NCI-H2081 (cell line): ENCODE data around the gene FASTK.
"Not testable (repeated sequence)": the region's sequence is repeated elsewhere in the genome, so short reads cannot be mapped to it uniquely, and the experiment has no call there.

Experiments
- DNase-seq, 2 experiments: peaks; one replicate each; lab custom pipeline; 2025; lab: John Stamatoyannopoulos, UW

The FASTK gene

DNA sequence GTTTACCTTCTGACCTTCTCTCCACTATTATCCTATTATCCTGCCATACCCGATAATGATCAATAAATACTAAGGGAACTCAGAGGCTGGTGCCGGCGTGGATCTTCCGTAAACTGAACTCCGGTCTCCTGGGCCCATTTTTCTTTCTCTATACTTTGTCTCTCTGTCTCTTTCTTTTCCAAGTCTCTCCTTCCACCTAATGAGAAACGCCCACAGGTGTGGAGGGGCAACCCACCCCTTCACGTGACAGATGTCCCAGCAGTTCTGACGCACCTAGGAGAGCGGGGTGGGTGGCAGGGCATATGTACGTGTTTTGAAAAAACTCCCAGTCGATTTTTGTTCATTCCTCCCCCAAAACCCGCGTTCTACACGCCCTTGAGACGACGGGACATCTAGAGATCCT, 52.9 kb downstream of the FASTK start:
- not testable (repeated sequence) for DNase-seq

DNA sequence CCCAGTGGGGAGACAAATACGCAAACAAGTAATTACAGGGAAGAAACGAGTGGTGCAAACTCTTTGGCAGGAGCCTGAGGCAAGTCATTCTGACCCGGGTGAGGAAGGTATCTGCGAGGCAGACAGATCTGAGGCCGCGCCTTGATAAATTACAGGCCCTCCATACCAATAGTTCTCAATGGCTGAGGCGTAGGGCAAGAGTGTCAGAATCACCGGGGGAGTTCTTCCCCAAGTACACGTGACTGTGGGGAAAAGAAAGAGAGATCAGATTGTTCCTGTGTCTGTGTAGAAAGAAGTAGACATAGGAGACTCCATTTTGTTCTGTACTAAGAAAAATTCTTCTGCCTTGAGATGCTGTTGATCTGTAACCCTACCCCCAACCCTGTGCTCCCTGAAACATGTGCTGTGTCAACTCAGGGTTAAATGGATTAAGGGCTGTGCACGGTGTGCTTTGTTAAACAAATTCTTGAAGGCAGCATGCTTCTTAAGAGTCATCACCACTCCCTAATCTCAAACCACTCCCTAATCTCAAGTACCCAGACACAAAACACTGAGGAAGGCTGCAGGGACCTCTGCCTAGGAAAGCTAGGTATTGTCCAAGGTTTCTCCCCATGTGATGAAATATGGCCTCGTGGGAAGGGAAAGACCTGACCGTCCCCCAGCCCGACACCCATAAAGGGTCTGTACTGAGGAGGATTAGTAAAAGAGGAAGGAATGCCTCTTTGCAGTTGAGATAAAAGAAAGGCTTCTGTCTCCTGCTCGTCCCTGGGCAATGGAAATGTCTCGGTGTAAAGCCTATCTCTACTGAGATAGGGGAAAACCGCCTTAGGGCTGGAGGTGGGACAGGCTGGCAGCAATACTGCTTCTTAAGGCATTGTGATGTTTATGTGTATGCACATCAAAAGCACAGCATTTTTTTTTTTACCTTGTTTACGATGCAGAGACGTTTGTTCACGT, 53.6 kb downstream of the FASTK start:
- not testable (repeated sequence) for DNase-seq
